Caco-2 (cell line): Measurements from ENCODE around the gene GGA1. TPM values are rescaled to one million over a fixed set of nuclear protein-coding genes. Genes with fewer than 3 reads are reported as not detected.
A peak's percentile ranks its signal among the peaks of the same experiment; 100 is the strongest.

Experiments used
- BruUV-seq: library from RNA; stranded (reverse); fragments of 400-500 nt; replicated peaks from 2 replicates; lab custom pipeline; 2021; lab: Mats Ljungman, UMichigan
- CTCF ChIA-PET: fragments of 300-600 bp; sonication (Branson Sonifier 250); formaldehyde crosslinking; loops from one replicate; lab custom pipeline; 2022; ENCODE audit warnings: antibody characterized with exemption; lab: Charles Lee
- POLR2A ChIA-PET: fragments of 300-600 bp; sonication (Branson Sonifier 250); formaldehyde crosslinking; loops from one replicate; lab custom pipeline; 2022; ENCODE audit warnings: antibody characterized with exemption; lab: Charles Lee
- DNase-seq, 2 experiments: peaks; one replicate each; pipeline versions ENCODE4 v3.0.0 to v3.0.0-alpha.2; 2020 to 2022
- H3K27me3 ChIP-seq: replicated peaks from 2 replicates; pipeline ENCODE4 v1.6.0; 2011; ENCODE audit warnings: low read length; ENCODE audit not compliant: control insufficient read depth, insufficient read depth
- H3K36me3 ChIP-seq: 2 replicates; pipeline ENCODE4 v1.5.1; 2011; ENCODE audit warnings: low read length; ENCODE audit not compliant: control insufficient read depth, insufficient read depth
- H3K4me1 ChIP-seq: fragments of 250-450 bp; sonication (Bioruptor Pico); 2 replicates; pipeline ENCODE4 v1.5.1; 2020; ENCODE audit warnings: mild to moderate bottlenecking
- H3K4me3 ChIP-seq: 2 replicates; pipeline ENCODE4 v1.5.1; 2011; ENCODE audit warnings: low read depth, mild to moderate bottlenecking, control low read depth, low read length
- H3K9me3 ChIP-seq: fragments of 250-450 bp; sonication (Bioruptor Pico); 2 replicates; pipeline ENCODE4 v1.5.1; 2020; ENCODE audit warnings: mild to moderate bottlenecking, moderate library complexity
- H3K27ac Mint-ChIP-seq: one replicate; pipeline ENCODE4 v1.8.0; 2022; ENCODE audit warnings: mixed read lengths; ENCODE audit not compliant: unreplicated experiment
- H3K27me3 Mint-ChIP-seq: one replicate; pipeline ENCODE4 v1.8.0; 2022; ENCODE audit warnings: mixed read lengths; ENCODE audit not compliant: insufficient read depth, unreplicated experiment
- H3K36me3 Mint-ChIP-seq: one replicate; pipeline ENCODE4 v1.8.0; 2022; ENCODE audit warnings: mild to moderate bottlenecking, mixed read lengths; ENCODE audit not compliant: insufficient read depth, unreplicated experiment
- H3K4me1 Mint-ChIP-seq: one replicate; pipeline ENCODE4 v1.8.0; 2022; ENCODE audit warnings: low read depth, mixed read lengths; ENCODE audit not compliant: unreplicated experiment
- H3K4me3 Mint-ChIP-seq: one replicate; pipeline ENCODE4 v1.8.0; 2022; ENCODE audit warnings: mild to moderate bottlenecking, moderate library complexity, mixed read lengths; ENCODE audit not compliant: unreplicated experiment
- H3K9me3 Mint-ChIP-seq: one replicate; pipeline ENCODE4 v1.8.0; 2022; ENCODE audit warnings: mixed read lengths; ENCODE audit not compliant: unreplicated experiment
- CTCF ChIP-seq, 2 experiments: fragments of 200-600 bp in 1 of 2; IDR thresholded peaks; 1 replicate in 1 of 2; 2 replicates in 1 of 2; pipeline versions ENCODE4 v1.5.1 to v1.8.0; 2011 to 2022; ENCODE audit warnings: antibody characterized with exemption in 1 of 2, control low read depth in 1 of 2, inconsistent platforms in 1 of 2, low read depth in 1 of 2, low read length in 1 of 2, mild to moderate bottlenecking in 1 of 2, moderate library complexity in 1 of 2; ENCODE audit not compliant: insufficient read depth in 1 of 2, severe bottlenecking in 1 of 2, unreplicated experiment in 1 of 2
- intact Hi-C: fragments of 100-400 bp; cut with micrococcal nuclease; formaldehyde crosslinking; loops from one replicate; pipeline ENCODE4 v1.10.0; 2022; ENCODE audit not compliant: unreplicated experiment
- total RNA-seq: library from RNA; stranded (reverse); gene quantifications from 2 replicates; pipeline ENCODE4 v1.2.3, GENCODE V29; 2022

GGA1 gene
- total RNA-seq, 1 experiment from 2014 or later = 65.7 TPM

DNA sequence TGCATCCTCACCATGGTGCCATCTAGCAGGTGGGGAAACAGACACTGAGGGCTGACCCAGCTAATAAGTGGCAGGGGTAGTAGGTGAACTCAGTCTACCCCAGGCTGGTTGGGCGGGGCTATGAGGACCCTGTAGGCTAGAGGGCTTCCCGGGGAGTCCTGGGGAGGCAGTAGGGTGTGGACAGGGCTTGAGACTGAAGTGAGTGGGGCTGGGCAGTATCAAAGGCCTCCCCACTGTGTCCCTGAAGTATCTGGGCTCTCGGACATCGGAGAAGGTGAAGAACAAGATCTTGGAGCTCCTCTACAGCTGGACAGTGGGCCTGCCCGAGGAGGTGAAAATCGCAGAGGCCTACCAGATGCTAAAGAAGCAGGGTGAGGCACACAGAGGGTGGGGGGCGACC, 11.4 kb downstream of the GGA1 start:
- H3K27ac Mint-ChIP-seq = no peak overlapping the region
- no peaks in the 10 kb centered on the region for H3K27me3 Mint-ChIP-seq
- no peaks in the 10 kb centered on the region for H3K9me3 Mint-ChIP-seq
- no peak overlapping the region for H3K4me3 Mint-ChIP-seq
- no TSS peak for BruUV-seq
- intact Hi-C loops = loop anchor here (5.0 kb wide), 1 partner anchor 172 kb away; no protein-coding TSS in a partner anchor
- CTCF ChIA-PET = interaction anchor here (0.8 to 2.1 kb wide), 2 partner anchors 14 to 23 kb away, joined by 4 to 5 read pairs; no protein-coding TSS in a partner anchor
- Histone ChIP-seq H3K27me3 (no peaks in the 10 kb centered on the region), H3K36me3 (0 out of 2 replicates have a peak, but pooled peaks cover 2% of the 10 kb centered on the region), H3K4me3 (no peak overlapping the region), H3K9me3 (no peaks in the 10 kb centered on the region), H3K4me1 (no peaks in the 10 kb centered on the region)
- POLR2A ChIA-PET = no interaction called here
- H3K4me1 Mint-ChIP-seq = no peaks in the 10 kb centered on the region
- no peak for DNase-seq
- no peak for TF ChIP-seq CTCF (IDR thresholded peaks at IDR 0.05; ENCODE audit: insufficient read depth in 1 of 2, low read depth in 1 of 2, low read length in 1 of 2, severe bottlenecking in 1 of 2, unreplicated experiment in 1 of 2)
- peaks cover 27% of the 10 kb centered on the region for H3K36me3 Mint-ChIP-seq

DNA sequence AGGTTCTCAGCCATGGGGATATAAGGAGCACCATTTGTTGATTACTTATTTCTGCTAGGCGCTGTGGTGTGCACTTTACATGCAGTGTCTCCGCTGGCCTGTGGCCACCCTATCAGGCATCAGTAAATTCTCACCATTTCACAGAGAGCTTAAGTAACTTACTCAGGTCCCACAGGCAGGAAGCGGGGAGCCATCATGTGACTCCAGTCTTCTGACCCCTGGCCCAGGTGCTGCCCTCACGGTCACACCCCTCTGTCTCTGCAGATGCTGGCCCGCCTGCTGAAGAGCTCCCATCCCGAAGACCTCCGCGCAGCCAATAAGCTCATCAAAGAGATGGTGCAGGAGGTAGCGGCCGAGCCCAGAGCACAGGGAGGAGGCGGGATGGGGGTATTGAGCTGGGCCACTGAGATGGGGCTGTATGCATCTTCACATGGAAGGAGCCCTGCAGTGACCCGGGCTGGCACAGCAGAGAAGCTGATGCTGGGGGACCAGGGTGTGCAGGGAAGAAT, 12.8 kb downstream of the GGA1 start:
- BruUV-seq = no TSS peak
- Histone ChIP-seq H3K4me3 (no peak overlapping the region), H3K9me3 (no peaks in the 10 kb centered on the region), H3K4me1 (no peaks in the 10 kb centered on the region), H3K36me3 (no peaks in the 10 kb centered on the region), H3K27me3 (no peaks in the 10 kb centered on the region)
- no peaks in the 10 kb centered on the region for H3K9me3 Mint-ChIP-seq
- DNase-seq = no peak
- POLR2A ChIA-PET = no interaction called here
- intact Hi-C loops = loop anchor here (5.0 kb wide), 1 partner anchor 171 kb away; no protein-coding TSS in a partner anchor
- no peak overlapping the region for H3K4me3 Mint-ChIP-seq
- no peak overlapping the region for H3K27ac Mint-ChIP-seq
- peaks cover 32% of the 10 kb centered on the region for H3K36me3 Mint-ChIP-seq
- CTCF ChIA-PET = interaction anchor here (1.2 kb wide), 1 partner anchor 10 kb away, joined by 3 read pairs; no protein-coding TSS in a partner anchor
- H3K27me3 Mint-ChIP-seq = no peaks in the 10 kb centered on the region
- TF ChIP-seq CTCF (IDR thresholded peaks at IDR 0.05; ENCODE audit: insufficient read depth in 1 of 2, low read depth in 1 of 2, low read length in 1 of 2, severe bottlenecking in 1 of 2, unreplicated experiment in 1 of 2) = no peak
- no peaks in the 10 kb centered on the region for H3K4me1 Mint-ChIP-seq

DNA sequence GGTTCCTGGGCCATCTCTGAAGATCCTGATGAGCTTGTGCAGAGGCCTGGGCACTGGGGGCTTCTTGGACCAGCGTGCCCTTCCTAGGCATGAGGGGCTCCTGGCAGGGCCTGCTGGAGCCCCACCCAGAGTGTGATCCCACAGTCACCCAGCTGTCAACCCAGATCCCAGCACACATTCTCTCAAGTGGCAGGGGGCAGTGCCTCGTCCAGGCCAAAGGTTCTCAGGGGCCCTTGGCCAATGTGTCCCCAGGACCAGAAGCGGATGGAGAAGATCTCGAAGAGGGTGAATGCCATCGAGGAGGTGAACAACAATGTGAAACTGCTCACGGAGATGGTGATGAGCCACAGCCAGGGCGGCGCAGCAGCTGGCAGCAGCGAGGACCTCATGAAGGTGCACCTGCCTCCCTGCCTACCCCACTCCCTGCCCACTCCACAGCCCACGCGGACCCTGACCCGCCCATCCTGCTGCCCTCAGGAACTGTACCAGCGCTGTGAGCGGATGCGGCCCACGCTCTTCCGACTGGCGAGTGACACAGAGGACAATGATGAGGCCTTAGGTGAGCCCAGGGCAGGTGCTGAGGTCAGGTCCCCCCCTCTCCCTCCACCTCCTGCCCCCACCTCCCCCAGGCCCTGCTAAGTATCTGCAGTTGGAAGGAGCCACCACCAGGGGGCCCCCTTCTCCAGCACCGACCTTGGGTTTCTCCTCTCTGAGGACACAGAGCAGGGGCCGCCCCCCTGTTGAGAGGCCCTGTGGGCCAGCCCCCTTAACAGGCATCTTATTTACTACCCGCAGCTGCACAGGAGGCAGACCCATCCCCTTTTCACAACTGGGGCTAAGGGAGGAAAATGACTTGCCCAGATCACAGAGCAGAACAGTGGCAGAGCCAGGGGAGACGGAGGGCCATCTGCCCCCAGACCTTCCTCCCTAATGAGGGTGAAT, 14.7 kb downstream of the GGA1 start:
- no peak overlapping the region for H3K4me3 Mint-ChIP-seq
- no peak overlapping the region for H3K27ac Mint-ChIP-seq
- Histone ChIP-seq H3K9me3 (no peaks in the 10 kb centered on the region), H3K4me3 (no peak overlapping the region), H3K36me3 (no peaks in the 10 kb centered on the region), H3K4me1 (no peaks in the 10 kb centered on the region), H3K27me3 (no peaks in the 10 kb centered on the region)
- TF ChIP-seq CTCF (IDR thresholded peaks at IDR 0.05; ENCODE audit: insufficient read depth in 1 of 2, low read depth in 1 of 2, low read length in 1 of 2, severe bottlenecking in 1 of 2, unreplicated experiment in 1 of 2) = peak; percentile 88
- POLR2A ChIA-PET = no interaction called here
- peaks cover 37% of the 10 kb centered on the region for H3K36me3 Mint-ChIP-seq
- H3K4me1 Mint-ChIP-seq = no peaks in the 10 kb centered on the region
- no peaks in the 10 kb centered on the region for H3K9me3 Mint-ChIP-seq
- CTCF ChIA-PET = no interaction called here
- DNase-seq = peak; percentile 65 to 78
- H3K27me3 Mint-ChIP-seq = no peaks in the 10 kb centered on the region
- intact Hi-C loops = loop anchor here (5.0 kb wide), 1 partner anchor 169 kb away; no protein-coding TSS in a partner anchor
- BruUV-seq = no TSS peak
